HG03521 (cell line): ENCODE measurements around the gene RFT1.

Source experiments
- ATAC-seq: cut with Tn5 transposase; IDR thresholded peaks from one replicate; pipeline ENCODE4 v1.9.1; 2021; ENCODE audit warnings: mild to moderate bottlenecking, moderate library complexity; ENCODE audit not compliant: unreplicated experiment

The RFT1 gene

GRCh38 chr3:53130179-53131061 lies at the start of gene RFT1:
Gene RFT1, minus strand, starts transcription at chr3:53130435. Its CDS starts 35 bp downstream, at chr3:53130400.
- ATAC-seq: peak; percentile 85

GRCh38 chr3:53179580-53179979 lies 49.3 kb upstream of the RFT1 start:
- no peak for ATAC-seq

- ATAC-seq: no peak
These were observed 48.0 kb upstream of the RFT1 start for GRCh38 chr3:53178246-53178645.

GRCh38 chr3:53175613-53176540 lies 45.6 kb upstream of the RFT1 start:
- ATAC-seq: no peak

GRCh38 chr3:53174346-53175250 lies 44.4 kb upstream of the RFT1 start:
- ATAC-seq: no peak

- ATAC-seq: no peak
These were observed 42.9 kb upstream of the RFT1 start for GRCh38 chr3:53173107-53173506.

GRCh38 chr3:53171827-53172505 lies 41.7 kb upstream of the RFT1 start:
- ATAC-seq: no peak

- no peak for ATAC-seq
These were observed 40.8 kb upstream of the RFT1 start for GRCh38 chr3:53171064-53171418.

GRCh38 chr3:53170325-53171063 lies 40.3 kb upstream of the RFT1 start:
- ATAC-seq: no peak

- no peak for ATAC-seq
These were observed 39.6 kb upstream of the RFT1 start for GRCh38 chr3:53169832-53170324.

- ATAC-seq: no peak
These were observed 39.0 kb upstream of the RFT1 start for GRCh38 chr3:53169045-53169831.

GRCh38 chr3:53168175-53168923 lies 38.1 kb upstream of the RFT1 start:
- no peak for ATAC-seq

GRCh38 chr3:53167418-53168174 lies 37.4 kb upstream of the RFT1 start:
- no peak for ATAC-seq

- no peak for ATAC-seq
These were observed 36.6 kb upstream of the RFT1 start for GRCh38 chr3:53166781-53167291.

GRCh38 chr3:53166206-53166605 lies 36.0 kb upstream of the RFT1 start:
- no peak for ATAC-seq

GRCh38 chr3:53164911-53165310 lies 34.7 kb upstream of the RFT1 start:
- ATAC-seq: no peak
